Mononuclear cell (primary cell): ENCODE results near the gene ABHD16A. TPM values are rescaled to one million over a fixed set of nuclear protein-coding genes. Genes with fewer than 3 reads are reported as not detected.
A peak's percentile ranks its signal among the peaks of the same experiment; 100 is the strongest.

Source experiments
- H3K27me3 ChIP-seq: 2 replicates; pipeline ENCODE4 v1.6.0; 2011; ENCODE audit warnings: low read length, control low read depth; ENCODE audit not compliant: insufficient read depth
- H3K4me1 ChIP-seq: 2 replicates; pipeline ENCODE4 v1.5.1; 2011; ENCODE audit warnings: mild to moderate bottlenecking, low read length, control low read depth; ENCODE audit not compliant: insufficient read depth
- H3K4me3 ChIP-seq: 2 replicates; pipeline ENCODE4 v1.5.1; 2011; ENCODE audit warnings: mild to moderate bottlenecking, low read length, moderate library complexity
- H3K9me3 ChIP-seq: 2 replicates; pipeline ENCODE4 v1.5.1; 2011; ENCODE audit warnings: low read depth, mild to moderate bottlenecking, control low read depth, low read length
- total RNA-seq: library from RNA; depleted of rRNA; stranded (reverse); fragments of >200 nt; gene quantifications from one replicate; pipeline ENCODE4 v1.2.3, GENCODE V29; 2012

Gene ABHD16A
- total RNA-seq, 1 donor = 36.9 TPM

DNA sequence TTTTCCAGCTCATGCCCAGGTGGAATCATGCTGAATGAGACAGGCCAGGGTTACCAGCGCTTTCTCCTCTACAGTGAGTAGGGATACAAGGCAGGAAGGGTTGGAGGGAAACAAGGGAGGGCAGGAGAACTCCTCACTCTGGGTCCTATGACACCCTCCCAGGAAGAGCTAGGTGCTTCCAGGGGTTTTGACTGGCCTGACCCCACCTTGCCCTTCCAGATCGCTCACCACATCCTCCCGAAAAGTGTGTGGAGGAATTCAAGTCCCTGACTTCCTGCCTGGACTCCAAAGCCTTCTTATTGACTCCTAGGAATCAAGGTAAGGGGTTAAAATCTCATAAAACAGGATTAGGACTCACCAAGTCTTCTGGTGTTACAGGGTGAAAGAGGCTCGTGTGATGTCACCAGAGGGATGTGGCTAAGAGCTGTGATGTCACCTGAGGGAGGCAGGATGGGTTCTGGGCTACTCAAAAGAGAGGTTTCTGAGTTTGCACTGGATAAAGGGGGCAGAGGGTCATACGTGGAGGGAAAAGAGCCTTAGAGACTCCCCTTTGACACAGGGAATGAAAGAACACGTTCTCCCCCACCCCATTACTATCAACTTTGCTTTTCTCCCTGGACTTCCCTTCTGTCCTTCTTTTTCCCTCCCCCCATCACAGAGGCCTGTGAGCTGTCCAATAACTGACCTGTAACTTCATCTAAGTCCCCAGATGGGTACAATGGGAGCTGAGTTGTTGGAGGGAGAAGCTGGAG, 45.5 kb downstream of the ABHD16A start:
- no peaks in the 10 kb centered on the region for H3K27me3 ChIP-seq
- H3K9me3 ChIP-seq = no peaks in the 10 kb centered on the region
- H3K4me3 ChIP-seq = no peak overlapping the region
- peaks cover 63% of the 10 kb centered on the region for H3K4me1 ChIP-seq

DNA sequence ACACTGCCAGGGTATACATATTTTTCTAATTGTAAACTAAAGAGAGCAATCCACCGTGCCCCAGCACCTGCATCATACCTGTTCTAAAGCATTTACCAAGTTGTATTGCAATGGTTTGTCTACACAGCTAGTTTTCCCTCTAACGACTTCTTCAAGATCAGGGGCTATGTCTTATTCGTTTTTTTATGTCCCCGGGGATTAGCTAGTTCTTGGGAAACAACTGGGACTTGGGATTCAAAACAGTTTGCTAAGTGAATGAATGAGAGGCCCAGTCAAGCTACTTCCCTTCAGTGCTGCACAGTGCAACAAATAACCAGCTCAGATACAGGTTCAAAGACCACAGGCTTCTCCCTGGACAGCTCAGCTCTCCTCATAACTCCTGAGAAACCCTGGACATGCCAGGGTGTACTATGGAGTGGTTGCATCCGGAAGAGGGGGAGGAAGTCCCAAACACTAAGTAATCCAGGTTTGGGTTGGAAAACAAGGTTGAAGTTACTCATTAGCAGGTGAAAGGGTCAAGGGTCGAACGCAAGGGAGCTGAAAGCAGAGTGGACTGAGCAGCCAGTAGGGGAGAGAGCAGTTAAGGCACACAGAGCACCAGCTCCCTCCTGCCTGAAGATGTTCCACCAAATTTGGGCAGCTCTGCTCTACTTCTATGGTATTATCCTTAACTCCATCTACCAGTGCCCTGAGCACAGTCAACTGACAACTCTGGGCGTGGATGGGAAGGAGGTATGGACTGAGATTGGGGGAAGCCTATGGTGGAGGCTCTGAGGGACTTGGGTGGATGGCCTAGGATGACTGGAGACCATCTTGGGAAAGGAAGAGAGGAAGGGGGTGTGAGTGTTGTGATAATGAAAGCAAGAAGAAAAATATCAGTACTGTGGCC, 47.5 kb downstream of the ABHD16A start, which contains the start of gene APOM:
Gene APOM (plus strand): TSS at position 546 of the 889 bp plus-strand sequence. CDS start 73 bp downstream, at position 619.
- Histone ChIP-seq H3K4me1 (peaks cover 56% of the 10 kb centered on the region), H3K27me3 (no peaks in the 10 kb centered on the region)

DNA sequence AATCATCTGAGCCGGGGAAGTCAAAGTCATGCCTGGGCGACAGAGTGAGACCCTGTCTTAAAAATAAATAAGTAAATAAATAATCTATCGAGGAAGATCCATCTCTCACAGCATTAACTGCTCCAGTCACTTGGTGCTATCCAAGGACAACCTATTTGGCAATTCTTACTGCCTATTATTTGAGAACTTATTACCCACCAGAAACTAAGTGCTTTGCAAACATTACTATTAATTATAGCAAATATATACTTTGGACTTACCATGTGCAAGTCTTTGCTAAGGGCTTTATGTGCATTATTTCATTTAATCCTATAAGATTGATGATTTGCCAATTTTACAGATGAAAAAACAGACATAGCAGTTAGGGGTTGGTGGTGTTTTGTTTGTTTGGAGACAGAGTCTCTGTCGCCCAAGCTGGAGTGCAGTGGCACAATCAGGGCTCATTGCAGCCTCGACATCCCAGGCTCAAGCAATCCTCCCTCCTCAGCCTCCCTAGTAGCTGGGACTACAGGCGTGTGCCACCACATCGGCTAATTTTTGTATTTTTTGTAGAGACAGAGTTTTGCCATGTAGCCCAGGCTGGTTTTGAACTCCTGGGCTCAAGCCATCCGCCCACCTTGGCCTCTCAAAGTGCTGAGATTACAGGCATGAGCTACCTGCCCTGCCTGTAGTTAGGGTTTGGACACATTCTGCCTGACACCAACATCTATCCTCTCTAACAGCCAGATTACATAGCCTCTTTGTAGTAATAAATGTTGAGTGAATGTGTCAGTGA, 48.4 kb downstream of the ABHD16A start:
- Histone ChIP-seq H3K9me3 (no peaks in the 10 kb centered on the region), H3K4me3 (no peak overlapping the region), H3K4me1 (peaks cover 52% of the 10 kb centered on the region)

More for the DNA sequence above, 47.5 kb downstream of the ABHD16A start, which contains the start of gene APOM:
- Histone ChIP-seq H3K4me3 (no peak within 1 kb of the TSS), H3K9me3 (no peaks in the 10 kb centered on the region)

DNA sequence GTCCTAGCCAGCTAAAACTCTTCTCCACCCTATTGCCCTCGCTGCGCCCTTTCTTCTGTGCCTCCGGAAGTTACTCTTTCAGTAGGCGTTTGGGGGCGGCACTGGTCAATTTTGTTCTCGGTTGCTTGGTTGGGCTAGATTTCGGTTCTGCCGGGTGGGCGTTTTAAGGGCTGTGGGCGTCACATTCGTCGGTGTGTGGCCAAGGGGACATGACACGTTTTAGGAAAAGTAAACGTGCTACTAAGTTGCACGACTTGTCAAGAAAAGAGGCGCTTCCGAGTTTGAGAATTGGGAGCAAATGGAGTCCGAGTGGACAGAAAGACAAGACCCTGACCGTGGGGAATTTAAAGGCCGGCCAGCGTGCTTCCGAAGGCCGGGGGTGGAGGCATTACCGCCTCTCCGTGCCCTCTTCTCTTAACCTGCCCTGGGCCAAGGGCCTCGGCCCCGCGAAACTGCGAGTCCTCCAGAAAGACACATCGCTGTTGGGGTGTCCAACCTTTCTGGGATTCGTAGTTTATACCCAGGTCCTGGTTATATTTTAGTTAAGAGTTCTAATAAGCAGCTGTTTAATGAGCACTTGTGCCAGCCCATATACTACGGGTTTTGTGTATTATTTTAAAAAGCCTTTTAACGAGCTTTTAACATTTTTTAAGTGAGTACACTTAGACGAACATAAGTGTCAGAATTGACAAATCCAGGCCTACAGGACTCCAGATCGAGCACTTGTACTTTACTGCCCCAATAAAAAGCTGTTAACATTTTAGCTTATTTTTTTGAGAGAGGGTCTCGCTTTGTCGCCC, 50.0 kb downstream of the ABHD16A start:
- Histone ChIP-seq H3K27me3 (no peaks in the 10 kb centered on the region), H3K9me3 (no peaks in the 10 kb centered on the region), H3K4me3 (peak overlapping the region; percentile 92), H3K4me1 (peaks cover 35% of the 10 kb centered on the region)

More for the DNA sequence above, 48.4 kb downstream of the ABHD16A start:
- no peaks in the 10 kb centered on the region for H3K27me3 ChIP-seq

- Histone ChIP-seq H3K9me3 (no peaks in the 10 kb centered on the region), H3K27me3 (no peaks in the 10 kb centered on the region), H3K4me1 (peaks cover 25% of the 10 kb centered on the region), H3K4me3 (peak overlapping the region; percentile 92)
Observed at GRCh38 chr6:31651602-31652191, 51.4 kb downstream of the ABHD16A start.

DNA sequence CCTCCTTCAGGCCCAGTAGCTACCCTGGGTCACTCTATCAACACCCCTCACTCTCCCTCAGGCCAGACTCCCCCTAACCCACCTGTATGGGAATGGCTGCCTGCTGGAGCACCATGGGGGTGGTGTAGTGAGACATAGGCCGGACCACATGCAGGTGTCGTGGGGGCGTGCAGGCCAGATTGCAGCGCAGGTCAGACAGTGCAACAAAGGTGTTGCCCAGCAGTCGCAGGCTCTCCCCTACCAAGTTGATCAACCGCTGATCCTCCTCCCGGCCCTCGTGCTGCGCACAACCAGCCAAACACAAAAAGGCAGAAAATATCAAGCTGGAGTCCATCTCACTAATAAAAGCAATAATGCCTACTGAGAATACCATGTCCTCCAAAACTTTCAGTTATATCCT, 57.8 kb downstream of the ABHD16A start:
- Histone ChIP-seq H3K9me3 (no peaks in the 10 kb centered on the region), H3K4me3 (no peak overlapping the region), H3K27me3 (no peaks in the 10 kb centered on the region), H3K4me1 (peaks cover 3% of the 10 kb centered on the region)

GRCh38 chr6:31643818-31644454, 59.2 kb downstream of the ABHD16A start:
- Histone ChIP-seq H3K27me3 (no peaks in the 10 kb centered on the region), H3K4me3 (no peak overlapping the region), H3K4me1 (no peaks in the 10 kb centered on the region), H3K9me3 (no peaks in the 10 kb centered on the region)

- Histone ChIP-seq H3K4me1 (no peaks in the 10 kb centered on the region), H3K9me3 (no peaks in the 10 kb centered on the region), H3K27me3 (no peaks in the 10 kb centered on the region)
Observed at GRCh38 chr6:31642798-31643570, 60.1 kb downstream of the ABHD16A start.

GRCh38 chr6:31641370-31641769, 61.8 kb downstream of the ABHD16A start:
- Histone ChIP-seq H3K27me3 (no peaks in the 10 kb centered on the region), H3K4me3 (no peak overlapping the region), H3K4me1 (no peaks in the 10 kb centered on the region), H3K9me3 (no peaks in the 10 kb centered on the region)

More at GRCh38 chr6:31642798-31643570, 60.1 kb downstream of the ABHD16A start:
- H3K4me3 ChIP-seq = no peak overlapping the region

DNA sequence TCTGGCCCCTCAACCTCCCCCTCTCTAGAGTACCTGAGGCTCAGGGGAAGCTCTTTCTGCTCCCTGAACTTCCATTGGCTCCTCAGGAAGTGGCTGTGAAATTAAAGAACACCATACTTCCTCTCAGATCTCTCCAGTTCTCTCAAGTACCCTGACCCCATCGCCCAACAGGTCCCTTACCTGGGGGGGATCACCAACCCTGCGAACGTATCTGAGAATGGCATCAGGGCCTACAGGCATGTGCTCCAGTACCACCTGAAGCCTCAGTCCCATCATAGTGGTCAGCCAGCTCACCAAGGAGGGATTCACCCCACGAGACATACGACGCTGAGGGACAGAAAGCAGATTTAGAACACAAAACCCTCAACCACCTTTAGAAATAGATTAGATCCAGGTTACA, 62.5 kb downstream of the ABHD16A start:
- H3K9me3 ChIP-seq = no peaks in the 10 kb centered on the region
- no peak overlapping the region for H3K4me3 ChIP-seq
- no peaks in the 10 kb centered on the region for H3K27me3 ChIP-seq
- no peaks in the 10 kb centered on the region for H3K4me1 ChIP-seq

DNA sequence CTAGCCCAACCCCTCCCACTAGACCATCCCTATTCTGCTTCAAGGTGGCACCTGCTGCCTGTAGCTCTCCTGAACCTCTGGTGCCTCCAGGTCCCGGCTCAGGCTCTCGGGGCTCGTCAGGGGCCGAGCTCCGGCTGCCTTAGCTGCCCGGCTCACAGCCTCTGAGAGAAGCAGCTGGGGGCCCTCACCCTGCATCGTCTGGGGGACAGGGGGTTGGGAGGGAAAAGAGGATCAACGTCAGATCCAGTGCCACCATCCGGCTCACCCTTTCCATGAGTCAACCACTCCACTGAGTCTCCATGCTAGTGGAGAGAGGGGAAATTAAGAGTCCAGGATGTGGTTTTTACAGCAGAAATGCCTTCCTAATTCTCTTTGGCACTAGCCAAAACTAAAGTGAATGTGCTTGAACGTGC, 63.7 kb downstream of the ABHD16A start:
- Histone ChIP-seq H3K9me3 (no peaks in the 10 kb centered on the region), H3K27me3 (no peaks in the 10 kb centered on the region), H3K4me3 (no peak overlapping the region), H3K4me1 (no peaks in the 10 kb centered on the region)

- Histone ChIP-seq H3K27me3 (no peaks in the 10 kb centered on the region), H3K4me3 (no peak overlapping the region), H3K4me1 (no peaks in the 10 kb centered on the region), H3K9me3 (no peaks in the 10 kb centered on the region)
Observed at GRCh38 chr6:31639043-31639442, 64.1 kb downstream of the ABHD16A start.
